ENCODE measurements around the gene EFHD1.

The EFHD1 gene

GRCh38 chr2:232607011-232607410 is 26.4 kb upstream of the EFHD1 start:
- no peak overlapping the region for H3K4me3 Mint-ChIP-seq
- H3K9me3 Mint-ChIP-seq = no peaks in the 10 kb centered on the region
- H3K27me3 Mint-ChIP-seq (ENCODE audit: low read depth) = peaks cover 17% of the 10 kb centered on the region
- H3K36me3 Mint-ChIP-seq (ENCODE audit: low read depth) = no peaks in the 10 kb centered on the region
- peaks cover 4% of the 10 kb centered on the region for H3K4me1 Mint-ChIP-seq (ENCODE audit: low read depth)
- no peak overlapping the region for H3K27ac Mint-ChIP-seq

GRCh38 chr2:232609607-232610006 is 23.8 kb upstream of the EFHD1 start:
- Mint-ChIP-seq H3K4me1 (ENCODE audit: low read depth) (peaks cover 4% of the 10 kb centered on the region), H3K27ac (no peak overlapping the region)

GRCh38 chr2:232610081-232610480 is 23.3 kb upstream of the EFHD1 start:
- H3K4me3 Mint-ChIP-seq = no peak overlapping the region
- peaks cover 4% of the 10 kb centered on the region for H3K27me3 Mint-ChIP-seq (ENCODE audit: low read depth)
- H3K4me1 Mint-ChIP-seq (ENCODE audit: low read depth) = peaks cover 4% of the 10 kb centered on the region
- no peaks in the 10 kb centered on the region for H3K9me3 Mint-ChIP-seq
- H3K36me3 Mint-ChIP-seq (ENCODE audit: low read depth) = no peaks in the 10 kb centered on the region
- no peak overlapping the region for H3K27ac Mint-ChIP-seq

More at GRCh38 chr2:232609607-232610006, 23.8 kb upstream of the EFHD1 start:
- peaks cover 5% of the 10 kb centered on the region for H3K27me3 Mint-ChIP-seq (ENCODE audit: low read depth)
- no peak overlapping the region for H3K4me3 Mint-ChIP-seq
- H3K36me3 Mint-ChIP-seq (ENCODE audit: low read depth) = no peaks in the 10 kb centered on the region
- no peaks in the 10 kb centered on the region for H3K9me3 Mint-ChIP-seq

GRCh38 chr2:232611061-232611460 is 22.3 kb upstream of the EFHD1 start:
- Mint-ChIP-seq H3K27ac (no peak overlapping the region), H3K9me3 (no peaks in the 10 kb centered on the region), H3K4me1 (ENCODE audit: low read depth) (peaks cover 2% of the 10 kb centered on the region), H3K4me3 (no peak overlapping the region), H3K27me3 (ENCODE audit: low read depth) (peaks cover 4% of the 10 kb centered on the region), H3K36me3 (ENCODE audit: low read depth) (no peaks in the 10 kb centered on the region)

- H3K4me3 Mint-ChIP-seq = no peak overlapping the region
- H3K4me1 Mint-ChIP-seq (ENCODE audit: low read depth) = no peaks in the 10 kb centered on the region
- no peaks in the 10 kb centered on the region for H3K9me3 Mint-ChIP-seq
- no peaks in the 10 kb centered on the region for H3K36me3 Mint-ChIP-seq (ENCODE audit: low read depth)
- H3K27ac Mint-ChIP-seq = no peak overlapping the region
- no peaks in the 10 kb centered on the region for H3K27me3 Mint-ChIP-seq (ENCODE audit: low read depth)
Measured at GRCh38 chr2:232611559-232612218, 21.7 kb upstream of the EFHD1 start.

- Mint-ChIP-seq H3K4me1 (ENCODE audit: low read depth) (no peaks in the 10 kb centered on the region), H3K27me3 (ENCODE audit: low read depth) (no peaks in the 10 kb centered on the region), H3K9me3 (no peaks in the 10 kb centered on the region), H3K4me3 (no peak overlapping the region), H3K36me3 (ENCODE audit: low read depth) (no peaks in the 10 kb centered on the region), H3K27ac (no peak overlapping the region)
Measured at GRCh38 chr2:232613538-232614134, 19.8 kb upstream of the EFHD1 start.

GRCh38 chr2:232615339-232615738 is 18.1 kb upstream of the EFHD1 start:
- Mint-ChIP-seq H3K9me3 (no peaks in the 10 kb centered on the region), H3K36me3 (ENCODE audit: low read depth) (no peaks in the 10 kb centered on the region), H3K4me1 (ENCODE audit: low read depth) (no peaks in the 10 kb centered on the region), H3K27me3 (ENCODE audit: low read depth) (no peaks in the 10 kb centered on the region), H3K27ac (no peak overlapping the region), H3K4me3 (no peak overlapping the region)

- Mint-ChIP-seq H3K9me3 (no peaks in the 10 kb centered on the region), H3K4me1 (ENCODE audit: low read depth) (no peaks in the 10 kb centered on the region), H3K36me3 (ENCODE audit: low read depth) (no peaks in the 10 kb centered on the region), H3K4me3 (no peak overlapping the region), H3K27ac (no peak overlapping the region), H3K27me3 (ENCODE audit: low read depth) (peaks cover 5% of the 10 kb centered on the region)
Measured at GRCh38 chr2:232621186-232621585, 12.2 kb upstream of the EFHD1 start.

GRCh38 chr2:232622563-232622962 is 10.8 kb upstream of the EFHD1 start:
- H3K4me3 Mint-ChIP-seq = no peak overlapping the region
- no peaks in the 10 kb centered on the region for H3K36me3 Mint-ChIP-seq (ENCODE audit: low read depth)
- H3K27ac Mint-ChIP-seq = no peak overlapping the region
- H3K4me1 Mint-ChIP-seq (ENCODE audit: low read depth) = peaks cover 3% of the 10 kb centered on the region
- H3K9me3 Mint-ChIP-seq = no peaks in the 10 kb centered on the region
- peaks cover 8% of the 10 kb centered on the region for H3K27me3 Mint-ChIP-seq (ENCODE audit: low read depth)

- Mint-ChIP-seq H3K9me3 (no peaks in the 10 kb centered on the region), H3K4me3 (no peak overlapping the region)
Measured at GRCh38 chr2:232623768-232624765, 9.3 kb upstream of the EFHD1 start.

GRCh38 chr2:232626584-232626983 is 6.8 kb upstream of the EFHD1 start:
- Mint-ChIP-seq H3K36me3 (ENCODE audit: low read depth) (no peaks in the 10 kb centered on the region), H3K27ac (no peak overlapping the region), H3K9me3 (no peaks in the 10 kb centered on the region), H3K4me1 (ENCODE audit: low read depth) (peaks cover 3% of the 10 kb centered on the region), H3K27me3 (ENCODE audit: low read depth) (peaks cover 22% of the 10 kb centered on the region), H3K4me3 (no peak overlapping the region)

More at GRCh38 chr2:232623768-232624765, 9.3 kb upstream of the EFHD1 start:
- Mint-ChIP-seq H3K36me3 (ENCODE audit: low read depth) (no peaks in the 10 kb centered on the region), H3K27me3 (ENCODE audit: low read depth) (peaks cover 8% of the 10 kb centered on the region), H3K27ac (no peak overlapping the region), H3K4me1 (ENCODE audit: low read depth) (peaks cover 3% of the 10 kb centered on the region)

GRCh38 chr2:232628466-232629128 is 4.8 kb upstream of the EFHD1 start:
- H3K4me1 Mint-ChIP-seq (ENCODE audit: low read depth) = peaks cover 8% of the 10 kb centered on the region
- H3K9me3 Mint-ChIP-seq = no peaks in the 10 kb centered on the region
- no peak overlapping the region for H3K4me3 Mint-ChIP-seq
- H3K36me3 Mint-ChIP-seq (ENCODE audit: low read depth) = no peaks in the 10 kb centered on the region
- peaks cover 33% of the 10 kb centered on the region for H3K27me3 Mint-ChIP-seq (ENCODE audit: low read depth)
- H3K27ac Mint-ChIP-seq = no peak overlapping the region

GRCh38 chr2:232629129-232629475 is 4.3 kb upstream of the EFHD1 start:
- Mint-ChIP-seq H3K4me1 (ENCODE audit: low read depth) (peaks cover 8% of the 10 kb centered on the region), H3K9me3 (no peaks in the 10 kb centered on the region)

GRCh38 chr2:232632229-232632903 is 1.0 kb upstream of the EFHD1 start:
- H3K27ac Mint-ChIP-seq = no peak overlapping the region

More at GRCh38 chr2:232629129-232629475, 4.3 kb upstream of the EFHD1 start:
- Mint-ChIP-seq H3K36me3 (ENCODE audit: low read depth) (no peaks in the 10 kb centered on the region), H3K27me3 (ENCODE audit: low read depth) (peaks cover 34% of the 10 kb centered on the region), H3K4me3 (no peak overlapping the region), H3K27ac (no peak overlapping the region)

More at GRCh38 chr2:232632229-232632903, 1.0 kb upstream of the EFHD1 start:
- Mint-ChIP-seq H3K36me3 (ENCODE audit: low read depth) (no peaks in the 10 kb centered on the region), H3K4me3 (no peak overlapping the region), H3K9me3 (no peaks in the 10 kb centered on the region), H3K4me1 (ENCODE audit: low read depth) (peaks cover 8% of the 10 kb centered on the region), H3K27me3 (ENCODE audit: low read depth) (peaks cover 54% of the 10 kb centered on the region)

Measured in T-helper 1 cell treated with Interleukin-12 subunit alpha and Interleukin-12 subunit beta and Interleukin-4 antibody, amounts not matched to agents 30 μg/mL and 1 μg/mL, for 36 hours (primary cell).